T47D (cell line): ENCODE measurements around the gene GP2.

Experiments
- DNase-seq, 2 experiments: peaks; one replicate each; pipeline versions ENCODE4 v3.0.0 to v3.0.0-alpha.2; 2011 to 2012; ENCODE audit warnings: low read depth in 1 of 2, low spot score in 1 of 2
- JUND ChIP-seq: IDR thresholded peaks from 2 replicates; pipeline ENCODE4 v1.6.1; 2012; ENCODE audit warnings: low read depth
- in situ Hi-C: cut with HindIII; loops from 2 replicates; pipeline ENCODE4 v1.10.0; 2016; ENCODE audit warnings: low sequenced_read_pairs, low pct_unique_long_range_greater_than_20kb

GP2 gene

GRCh38 chr16:20327444-20328041 is at the start of gene GP2:
GP2 (minus strand) TSS chr16:20327513; CDS start chr16:20326431, 1,082 bp downstream.
- peak in 1 of 2 experiments; percentile 37 for DNase-seq
- in situ Hi-C loops = no loop called here
- TF ChIP-seq JUND = no peak

- in situ Hi-C loops = no loop called here
- no peak for DNase-seq
- no peak for TF ChIP-seq JUND
Observed at GRCh38 chr16:20372701-20373100, 45.4 kb upstream of the GP2 start.

DNA sequence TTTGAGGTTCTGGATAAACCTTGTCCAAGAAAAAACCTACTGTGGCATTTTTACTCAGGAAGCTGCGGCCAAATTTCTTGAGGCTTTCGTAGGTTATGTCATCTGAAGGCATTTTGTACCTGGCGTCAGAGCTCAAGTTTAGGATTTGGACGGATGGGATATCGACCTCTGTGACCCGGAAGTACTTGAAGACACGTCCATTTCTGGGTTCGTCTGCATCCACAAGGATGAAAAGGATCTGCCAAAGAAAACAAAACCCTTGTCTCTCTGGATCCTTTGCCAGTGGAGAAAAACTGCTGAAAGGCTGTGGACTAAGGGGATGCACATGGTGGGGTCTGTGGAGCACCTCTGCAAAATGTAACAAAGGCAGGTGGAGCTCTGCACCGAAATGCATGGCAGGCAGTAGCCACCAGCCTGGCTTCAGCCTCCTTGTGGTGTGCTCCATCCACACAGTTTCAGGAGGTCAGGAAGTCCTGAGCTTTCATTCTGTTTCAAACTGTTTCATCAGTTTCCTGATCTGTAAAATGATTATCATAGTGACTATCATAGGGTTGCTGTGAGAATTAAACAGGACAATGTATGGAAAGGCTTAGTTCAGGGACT is 42.2 kb upstream of the GP2 start:
- in situ Hi-C loops = no loop called here
- no peak for TF ChIP-seq JUND
- DNase-seq = no peak

GRCh38 chr16:20364051-20364450 is 36.7 kb upstream of the GP2 start:
- no peak for DNase-seq
- in situ Hi-C loops = no loop called here
- TF ChIP-seq JUND = no peak

GRCh38 chr16:20363191-20363590 is 35.9 kb upstream of the GP2 start:
- in situ Hi-C loops = no loop called here

GRCh38 chr16:20359997-20360396 is 32.7 kb upstream of the GP2 start:
- DNase-seq = no peak
- no peak for TF ChIP-seq JUND
- in situ Hi-C loops = no loop called here

More at GRCh38 chr16:20363191-20363590, 35.9 kb upstream of the GP2 start:
- DNase-seq = no peak
- TF ChIP-seq JUND = no peak

GRCh38 chr16:20355114-20355782 is 27.9 kb upstream of the GP2 start:
- in situ Hi-C loops = no loop called here
- DNase-seq = no peak
- TF ChIP-seq JUND = no peak

DNA sequence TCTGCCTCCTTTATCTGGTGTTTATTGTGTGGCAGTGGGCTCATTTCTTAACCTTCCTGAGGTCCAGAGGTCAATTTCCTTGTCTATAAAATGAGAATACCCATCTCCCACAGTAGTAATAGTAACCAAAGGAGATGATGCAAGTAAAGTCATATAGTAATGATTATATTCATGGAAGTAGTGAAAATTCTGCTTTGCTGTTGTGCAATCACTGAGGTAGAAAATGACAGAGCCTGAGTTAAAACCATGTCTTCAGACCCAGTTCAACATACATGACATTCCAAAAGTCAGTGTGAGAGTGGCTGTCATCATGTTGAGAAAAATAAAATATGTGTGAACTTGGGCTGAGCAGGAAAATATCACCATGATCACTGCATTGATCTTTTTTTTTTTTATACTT is 26.1 kb upstream of the GP2 start:
- TF ChIP-seq JUND = no peak
- in situ Hi-C loops = no loop called here

GRCh38 chr16:20352615-20353014 is 25.3 kb upstream of the GP2 start, which contains the start of gene UMOD:
UMOD (minus strand) TSS chr16:20352715; CDS start chr16:20350737, 1,978 bp downstream.
- DNase-seq = no peak
- no peak for TF ChIP-seq JUND
- in situ Hi-C loops = no loop called here

More for the DNA sequence above, 26.1 kb upstream of the GP2 start:
- no peak for DNase-seq

DNA sequence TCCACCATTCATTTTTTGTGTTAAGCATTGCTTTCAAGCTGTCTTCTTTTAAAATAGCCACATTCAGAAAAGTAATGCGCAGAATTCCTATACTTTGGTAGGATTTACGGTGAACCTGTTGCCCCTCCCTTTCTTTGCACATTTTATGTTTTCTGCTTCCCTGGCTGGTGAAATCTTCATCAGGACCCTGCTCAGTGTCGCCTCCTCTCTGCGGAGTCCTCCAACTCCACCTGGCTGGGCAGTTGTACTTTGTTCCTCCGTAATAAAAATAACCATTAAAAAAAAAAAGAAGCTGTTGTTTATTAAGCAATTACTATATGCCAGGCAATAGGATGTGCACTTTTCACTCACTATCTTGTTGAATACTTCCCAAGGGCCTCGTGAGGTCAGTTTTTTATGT is 22.3 kb upstream of the GP2 start:
- no peak for DNase-seq
- no peak for TF ChIP-seq JUND
- in situ Hi-C loops = no loop called here

DNA sequence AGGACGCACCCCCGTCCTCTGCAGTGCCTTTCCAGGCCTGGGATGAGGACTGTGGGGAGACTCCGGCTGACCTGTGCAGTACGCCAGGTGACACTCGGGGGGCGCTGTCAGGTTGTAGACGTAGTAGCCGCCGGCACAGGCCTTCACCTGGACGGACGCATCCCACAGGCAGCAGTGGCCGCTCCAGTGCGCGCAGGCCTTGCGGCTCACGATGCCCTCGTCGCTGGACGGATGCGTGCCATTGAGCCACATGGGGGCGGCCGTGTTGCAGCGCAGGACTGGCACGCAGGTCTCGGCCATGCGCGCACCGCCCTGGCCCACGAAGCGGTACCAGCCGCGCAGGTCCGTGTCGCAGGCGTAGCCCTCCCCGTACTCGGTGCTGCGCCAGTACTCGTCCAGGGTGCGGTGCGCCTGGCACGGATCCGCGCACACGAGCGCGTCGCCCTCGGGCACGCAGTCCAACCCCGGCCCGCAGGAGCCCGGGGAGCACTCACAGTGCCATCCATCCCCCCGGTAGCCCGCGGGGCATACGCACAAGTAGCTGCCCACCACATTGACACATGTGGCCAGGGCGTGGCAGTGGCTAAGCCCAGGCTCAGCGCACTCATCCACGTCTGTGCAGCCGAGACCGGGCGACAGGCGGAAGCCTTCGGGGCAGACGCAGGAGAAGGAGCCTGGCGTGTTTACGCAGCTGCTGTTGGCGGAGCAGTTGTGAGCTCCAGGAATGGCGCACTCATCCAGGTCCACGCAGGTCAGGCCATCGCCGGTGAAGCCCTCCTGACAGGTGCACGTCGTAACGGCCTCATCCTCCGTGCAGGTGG is 21.3 kb upstream of the GP2 start:
- no peak for TF ChIP-seq JUND
- in situ Hi-C loops = no loop called here
- peak in 1 of 2 experiments; percentile 30 for DNase-seq

DNA sequence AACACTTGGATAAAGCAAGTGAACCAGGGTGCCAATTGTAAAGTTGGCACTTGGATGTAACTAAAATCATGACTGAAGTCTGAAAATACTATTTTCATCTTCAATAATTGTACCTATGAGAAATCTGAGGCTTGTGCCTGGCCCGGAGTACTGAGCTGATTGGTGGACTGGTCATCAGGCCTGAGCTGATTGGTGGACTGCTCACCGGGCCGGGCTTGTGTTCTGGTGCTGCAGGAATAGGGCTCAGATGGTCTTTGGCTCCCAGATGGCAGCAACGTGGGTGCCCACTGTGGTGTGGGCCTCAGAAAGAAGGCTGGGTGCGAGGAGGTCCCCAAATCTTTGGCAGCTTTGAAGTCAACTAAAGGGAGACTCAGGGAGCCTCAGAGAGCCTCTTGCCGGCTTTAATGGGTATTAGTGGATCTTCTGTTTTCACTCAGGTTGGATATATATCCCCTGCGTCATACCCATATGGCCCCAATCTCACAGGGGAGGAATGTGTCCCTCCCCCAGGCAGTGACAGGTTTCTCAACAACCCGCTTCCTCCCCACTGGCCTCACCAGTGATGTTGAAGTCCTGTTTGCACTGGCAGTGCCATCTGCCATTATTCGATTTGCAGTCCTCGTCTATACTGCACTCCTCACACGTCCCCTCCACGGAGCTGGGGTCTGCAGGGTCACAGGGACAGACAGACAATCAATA is 20.5 kb upstream of the GP2 start:
- DNase-seq = no peak
- in situ Hi-C loops = no loop called here
- TF ChIP-seq JUND = no peak
